OCI-LY1 (cell line): ENCODE results near the gene TPCN2.
"Not testable (repeated sequence)": the region's sequence is repeated elsewhere in the genome, so short reads cannot be mapped to it uniquely, and the experiment has no call there.

Experiments used
- H2AFZ ChIP-seq: fragments of 200-600 bp; sonication (generic), shearing (Covaris generic); 2 replicates; pipeline ENCODE4 v1.6.0; 2014; ENCODE audit warnings: antibody characterized with exemption, mild to moderate bottlenecking, low read length
- H3F3A ChIP-seq: fragments of 200-600 bp; sonication (generic), shearing (Covaris generic); 2 replicates; pipeline ENCODE4 v1.6.0; 2014; ENCODE audit warnings: mild to moderate bottlenecking, antibody characterized with exemption, low read length, moderate library complexity; ENCODE audit not compliant: insufficient read depth
- H3K27ac ChIP-seq: fragments of 200-600 bp; sonication (generic); 2 replicates; pipeline ENCODE4 v1.5.1; 2014; ENCODE audit warnings: low read length, mixed run types, mild to moderate bottlenecking, low read depth; ENCODE audit not compliant: poor library complexity, severe bottlenecking
- H3K27me3 ChIP-seq: fragments of 200-600 bp; sonication (generic); 2 replicates; pipeline ENCODE4 v1.6.0; 2014; ENCODE audit warnings: antibody characterized with exemption, mild to moderate bottlenecking, low read length, moderate library complexity; ENCODE audit not compliant: insufficient read depth
- H3K36me3 ChIP-seq: fragments of 200-600 bp; sonication (generic); 2 replicates; pipeline ENCODE4 v1.6.1; 2014; ENCODE audit warnings: mild to moderate bottlenecking, antibody characterized with exemption, low read length, moderate library complexity, mixed read lengths; ENCODE audit not compliant: insufficient read depth
- H3K4me1 ChIP-seq: fragments of 200-600 bp; sonication (generic); 2 replicates; pipeline ENCODE4 v1.5.1; 2014; ENCODE audit warnings: mild to moderate bottlenecking, low read length, moderate library complexity; ENCODE audit not compliant: insufficient read depth, severe bottlenecking
- H3K4me2 ChIP-seq: fragments of 200-600 bp; sonication (generic), shearing (Covaris generic); 2 replicates; pipeline ENCODE4 v1.6.1; 2014; ENCODE audit warnings: low read length
- H3K4me3 ChIP-seq: fragments of 200-600 bp; sonication (generic); 2 replicates; pipeline ENCODE4 v1.5.1; 2014; ENCODE audit warnings: low read length, low read depth, mild to moderate bottlenecking, mixed read lengths; ENCODE audit not compliant: poor library complexity, severe bottlenecking
- H3K79me2 ChIP-seq: fragments of 200-600 bp; shearing (Covaris generic); 2 replicates; pipeline ENCODE4 v1.6.1; 2016; ENCODE audit warnings: mixed run types, low read length, mixed read lengths; ENCODE audit not compliant: insufficient read depth
- H3K9ac ChIP-seq: fragments of 200-600 bp; sonication (generic), shearing (Covaris generic); 2 replicates; pipeline ENCODE4 v1.6.1; 2014; ENCODE audit warnings: mild to moderate bottlenecking, low read length, mixed read lengths
- H3K9me2 ChIP-seq: fragments of 200-600 bp; sonication (generic), shearing (Covaris generic); 2 replicates; pipeline ENCODE4 v1.6.1; 2014; ENCODE audit warnings: low read depth, mild to moderate bottlenecking, low read length, mixed read lengths
- H3K9me3 ChIP-seq: fragments of 200-600 bp; shearing (Covaris generic); 2 replicates; pipeline ENCODE4 v1.6.1; 2014; ENCODE audit warnings: low read length, mixed read lengths
- H4K20me1 ChIP-seq: fragments of 200-600 bp; sonication (generic), shearing (Covaris generic); 2 replicates; pipeline ENCODE4 v1.6.0; 2016; ENCODE audit warnings: mild to moderate bottlenecking, low read length; ENCODE audit not compliant: insufficient read depth
- CTCF ChIP-seq: fragments of 200-600 bp; sonication (generic), shearing (Covaris generic); IDR thresholded peaks from 2 replicates; pipeline ENCODE4 v1.5.1; 2017; ENCODE audit warnings: mild to moderate bottlenecking, antibody characterized with exemption, low read length, moderate library complexity, mixed read lengths
- EZH2 ChIP-seq: fragments of 200-600 bp; sonication (generic), shearing (Covaris generic); IDR thresholded peaks from 2 replicates; pipeline ENCODE4 v1.8.0; 2017; ENCODE audit warnings: borderline replicate concordance, mixed run types, mild to moderate bottlenecking, antibody characterized with exemption, low read length, moderate library complexity, mixed read lengths

Gene TPCN2

GRCh38 chr11:69074375-69075140 is 25.8 kb downstream of the TPCN2 start:
- no peak overlapping the region for H3K27ac ChIP-seq
- no peaks in the 10 kb centered on the region for H3F3A ChIP-seq
- H3K36me3 ChIP-seq, result no peaks in the 10 kb centered on the region
- no peak overlapping the region for H3K9ac ChIP-seq
- no peaks in the 10 kb centered on the region for H3K27me3 ChIP-seq
- no peaks in the 10 kb centered on the region for H3K9me3 ChIP-seq
- no peaks in the 10 kb centered on the region for H3K79me2 ChIP-seq
- H3K4me1 ChIP-seq, result no peaks in the 10 kb centered on the region
- no peak for TF ChIP-seq CTCF
- no peak overlapping the region for H3K4me2 ChIP-seq
- H3K4me3 ChIP-seq, result no peak overlapping the region
- H4K20me1 ChIP-seq, result no peaks in the 10 kb centered on the region
- H2AFZ ChIP-seq, result no peak overlapping the region
- no peaks in the 10 kb centered on the region for H3K9me2 ChIP-seq

DNA sequence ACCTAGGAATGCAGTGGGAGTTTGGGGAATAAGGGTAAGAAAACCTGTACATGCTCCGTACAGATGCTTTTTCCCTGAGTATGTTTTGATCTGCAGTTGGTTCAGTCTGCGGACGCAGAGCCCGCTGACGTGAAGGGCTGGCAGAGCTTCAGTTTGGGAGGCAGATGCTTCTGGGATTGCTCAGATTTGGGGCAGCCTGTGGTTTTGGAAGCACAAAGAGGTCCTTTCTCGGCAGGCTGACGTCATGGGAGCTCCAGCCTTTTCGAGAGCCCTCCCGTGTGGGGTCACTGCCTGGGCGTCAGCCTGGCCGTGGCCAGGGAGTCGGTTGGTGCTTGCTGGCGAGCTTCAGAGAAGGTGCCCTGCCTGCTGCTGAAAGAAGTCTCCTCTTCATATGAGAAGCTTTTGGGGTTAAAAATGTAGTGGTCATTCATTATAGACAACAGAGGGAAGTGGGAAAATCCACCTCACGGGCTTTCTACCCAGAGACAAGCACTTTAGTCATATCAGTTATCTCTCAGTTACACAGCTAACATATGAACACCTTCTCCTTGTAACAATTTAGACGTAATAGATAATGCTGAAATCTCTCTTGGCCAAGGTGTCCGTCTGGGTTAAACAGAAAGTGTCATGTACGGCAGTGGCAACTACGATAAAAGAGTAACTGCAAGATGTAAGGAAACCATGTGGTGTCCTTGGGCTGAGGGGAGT is 26.8 kb downstream of the TPCN2 start:
- no peak overlapping the region for H3K27ac ChIP-seq
- no peak for TF ChIP-seq CTCF
- no peak for TF ChIP-seq EZH2
- H3K4me1 ChIP-seq, result no peaks in the 10 kb centered on the region
- H3K9me2 ChIP-seq, result no peaks in the 10 kb centered on the region
- H3K4me3 ChIP-seq, result no peak overlapping the region
- no peaks in the 10 kb centered on the region for H4K20me1 ChIP-seq
- no peak overlapping the region for H3K4me2 ChIP-seq
- no peaks in the 10 kb centered on the region for H3K27me3 ChIP-seq
- no peak overlapping the region for H3K9ac ChIP-seq
- no peaks in the 10 kb centered on the region for H3K79me2 ChIP-seq
- H3F3A ChIP-seq, result no peaks in the 10 kb centered on the region
- no peaks in the 10 kb centered on the region for H3K9me3 ChIP-seq
- no peak overlapping the region for H2AFZ ChIP-seq
- H3K36me3 ChIP-seq, result no peaks in the 10 kb centered on the region

GRCh38 chr11:69076129-69076791 is 27.5 kb downstream of the TPCN2 start:
- no peak overlapping the region for H3K9ac ChIP-seq
- no peaks in the 10 kb centered on the region for H3K36me3 ChIP-seq
- H3F3A ChIP-seq, result no peaks in the 10 kb centered on the region
- H3K27ac ChIP-seq, result no peak overlapping the region
- H3K79me2 ChIP-seq, result no peaks in the 10 kb centered on the region
- H3K9me3 ChIP-seq, result no peaks in the 10 kb centered on the region
- TF ChIP-seq EZH2, result no peak
- no peak for TF ChIP-seq CTCF
- H3K4me3 ChIP-seq, result no peak overlapping the region
- no peaks in the 10 kb centered on the region for H3K27me3 ChIP-seq
- H4K20me1 ChIP-seq, result no peaks in the 10 kb centered on the region
- H3K4me2 ChIP-seq, result no peak overlapping the region
- H2AFZ ChIP-seq, result no peak overlapping the region
- H3K4me1 ChIP-seq, result no peaks in the 10 kb centered on the region
- no peaks in the 10 kb centered on the region for H3K9me2 ChIP-seq

- not testable (repeated sequence) for H3K4me1 ChIP-seq, H3K27ac ChIP-seq, H2AFZ ChIP-seq, H3K9me2 ChIP-seq, H3K9me3 ChIP-seq, H3K79me2 ChIP-seq, H3K36me3 ChIP-seq, H3K4me2 ChIP-seq, H3K27me3 ChIP-seq, H3F3A ChIP-seq, H4K20me1 ChIP-seq, H3K4me3 ChIP-seq, H3K9ac ChIP-seq
Observed at GRCh38 chr11:69076977-69077376, 28.2 kb downstream of the TPCN2 start.
